GM12864 (cell line): ENCODE results near the gene FOXN3.

ENCODE experiments used
- DNase-seq: peaks from one replicate; pipeline ENCODE4 v3.0.0-alpha.2; 2011; ENCODE audit warnings: low read depth
- H3K4me3 ChIP-seq: 2 replicates; pipeline ENCODE4 v1.5.1; 2011; ENCODE audit warnings: mild to moderate bottlenecking, low read depth, low read length, control low read depth
- CTCF ChIP-seq: IDR thresholded peaks from 2 replicates; pipeline ENCODE4 v1.5.1; 2011; ENCODE audit warnings: low read depth, mild to moderate bottlenecking, moderate library complexity, low read length, control low read depth, inconsistent platforms; ENCODE audit errors: missing control alignments

The FOXN3 gene

GRCh38 chr14:89417091-89417464, at the start of gene FOXN3:
TSS of gene FOXN3 (minus strand) at chr14:89417233. CDS start at chr14:89412476, 4,757 bp downstream.
- H3K4me3 ChIP-seq, result peak within 1 kb of the TSS; percentile 83
- DNase-seq, result peak; percentile 72
- no peak for TF ChIP-seq CTCF

- no peak for TF ChIP-seq CTCF
- H3K4me3 ChIP-seq, result no peak overlapping the region
- DNase-seq, result no peak
Measured at GRCh38 chr14:89466484-89466883, 49.5 kb upstream of the FOXN3 start.

- no peak for DNase-seq
- no peak for TF ChIP-seq CTCF
- H3K4me3 ChIP-seq, result no peak overlapping the region
Measured at GRCh38 chr14:89465876-89466275, 48.8 kb upstream of the FOXN3 start.

GRCh38 chr14:89461256-89461655, 44.2 kb upstream of the FOXN3 start:
- H3K4me3 ChIP-seq, result no peak overlapping the region
- no peak for TF ChIP-seq CTCF
- DNase-seq, result no peak

- TF ChIP-seq CTCF, result no peak
- no peak for DNase-seq
- H3K4me3 ChIP-seq, result no peak overlapping the region
Measured at GRCh38 chr14:89458713-89459420, 41.8 kb upstream of the FOXN3 start.

DNA sequence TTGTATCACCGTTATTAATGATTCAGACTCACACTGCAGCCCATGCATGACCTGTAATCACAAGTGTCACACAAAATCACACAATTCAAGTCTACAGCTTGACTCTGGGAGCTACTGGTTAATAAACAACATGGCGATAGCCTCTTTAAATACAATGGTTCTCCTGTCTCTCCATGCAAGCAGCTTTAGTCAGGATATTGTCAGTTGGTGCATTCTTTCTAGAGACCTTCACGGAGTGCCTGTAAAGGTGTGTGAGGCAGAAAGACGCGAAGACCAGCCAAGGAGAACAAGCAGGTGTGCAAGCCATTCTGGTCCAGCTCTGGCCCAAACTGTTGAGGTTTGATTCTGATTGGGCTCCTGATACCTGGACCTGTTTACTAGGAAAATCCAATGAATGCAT, 40.0 kb upstream of the FOXN3 start:
- no peak overlapping the region for H3K4me3 ChIP-seq
- no peak for TF ChIP-seq CTCF
- DNase-seq, result no peak

- TF ChIP-seq CTCF, result no peak
- DNase-seq, result no peak
- no peak overlapping the region for H3K4me3 ChIP-seq
Measured at GRCh38 chr14:89455412-89455811, 38.4 kb upstream of the FOXN3 start.
